ENCODE results near the gene RAB11FIP3.

RAB11FIP3 gene

GRCh38 chr16:567373-568256, 142.2 kb downstream of the RAB11FIP3 start:
- Histone ChIP-seq H3K4me2 (ENCODE audit: low read length, poor library complexity, severe bottlenecking) (no peak overlapping the region), H3K9me3 (ENCODE audit: control insufficient read depth, low read length) (no peaks in the 10 kb centered on the region), H3K4ac (ENCODE audit: low read depth in 1 of 2, low read length in 2 of 2) (peak overlapping the region; percentile 71 to 76), H3K18ac (ENCODE audit: low read depth in 1 of 2, low read length in 2 of 2) (peak overlapping the region; percentile 69 to 83), H2BK120ac (ENCODE audit: low read depth, low read length) (peak overlapping the region; percentile 88), H3K36me3 (ENCODE audit: control insufficient read depth in 1 of 2, insufficient read depth in 2 of 2, low read depth in 1 of 2, low read length in 2 of 2) (peaks cover 0 to 8% of the 10 kb centered on the region in 2 experiments), H3K27me3 (ENCODE audit: control insufficient read depth in 1 of 2, insufficient read depth in 1 of 2, low read length in 2 of 2) (peaks cover 0 to 5% of the 10 kb centered on the region in 2 experiments), H3K79me1 (replicated peaks; ENCODE audit: low read length, poor library complexity, severe bottlenecking) (peaks cover 4% of the 10 kb centered on the region), H3K9ac (ENCODE audit: low read length) (peak overlapping the region; percentile 74), H2BK15ac (ENCODE audit: low read depth, poor library complexity, severe bottlenecking) (peak overlapping the region; percentile 71), H2AFZ (ENCODE audit: low read depth, low read length) (no peak overlapping the region), H3K4me1 (ENCODE audit: control insufficient read depth, insufficient read depth, low read depth, low read length) (peaks cover 57% of the 10 kb centered on the region), H3K23ac (ENCODE audit: low read length in 2 of 2) (no peak overlapping the region), H3K27ac (ENCODE audit: low read length, poor library complexity, severe bottlenecking) (peak overlapping the region; percentile 4), H4K91ac (ENCODE audit: low read length) (peak overlapping the region; percentile 77), H2BK5ac (ENCODE audit: low read depth, low read length, poor library complexity, severe bottlenecking) (no peak overlapping the region), H2AK5ac (ENCODE audit: low read length, severe bottlenecking) (peak overlapping the region; percentile 38), H3K14ac (ENCODE audit: low read length in 2 of 2) (no peak overlapping the region), H2BK12ac (ENCODE audit: low read length in 2 of 2) (peak overlapping the region; percentile 70 to 75), H3K4me3 (ENCODE audit: insufficient read depth in 1 of 2, low read depth in 1 of 2, low read length in 2 of 2) (peak overlapping the region in 1 of 2 experiments; percentile 63), H4K8ac (ENCODE audit: low read length) (peak overlapping the region; percentile 97)
- no peak for DNase-seq
- WGBS: 95% methylated on average over 34 of the region's 35 CpGs

- Histone ChIP-seq H3K9ac (ENCODE audit: low read length) (peak overlapping the region; percentile 84), H3K9me3 (ENCODE audit: control insufficient read depth, low read length) (no peaks in the 10 kb centered on the region), H2AK5ac (ENCODE audit: low read length, severe bottlenecking) (peak overlapping the region; percentile 13), H3K4me2 (ENCODE audit: low read length, poor library complexity, severe bottlenecking) (peak overlapping the region; percentile 74), H2BK15ac (ENCODE audit: low read depth, poor library complexity, severe bottlenecking) (peak overlapping the region; percentile 26), H3K23ac (ENCODE audit: low read length in 2 of 2) (no peak overlapping the region), H2BK120ac (ENCODE audit: low read depth, low read length) (no peak overlapping the region), H4K91ac (ENCODE audit: low read length) (no peak overlapping the region), H2BK12ac (ENCODE audit: low read length in 2 of 2) (peak overlapping the region in 1 of 2 experiments; percentile 45), H3K27me3 (ENCODE audit: control insufficient read depth in 1 of 2, insufficient read depth in 1 of 2, low read length in 2 of 2) (no peaks in the 10 kb centered on the region), H3K4me3 (ENCODE audit: insufficient read depth in 1 of 2, low read depth in 1 of 2, low read length in 2 of 2) (peak overlapping the region in 1 of 2 experiments; percentile 77), H3K4ac (ENCODE audit: low read depth in 1 of 2, low read length in 2 of 2) (peak overlapping the region in 1 of 2 experiments; percentile 62), H2BK5ac (ENCODE audit: low read depth, low read length, poor library complexity, severe bottlenecking) (no peak overlapping the region), H3K36me3 (ENCODE audit: control insufficient read depth in 1 of 2, insufficient read depth in 2 of 2, low read depth in 1 of 2, low read length in 2 of 2) (peaks cover 0 to 17% of the 10 kb centered on the region in 2 experiments), H3K4me1 (ENCODE audit: control insufficient read depth, insufficient read depth, low read depth, low read length) (peaks cover 65% of the 10 kb centered on the region), H3K79me1 (replicated peaks; ENCODE audit: low read length, poor library complexity, severe bottlenecking) (peaks cover 11% of the 10 kb centered on the region), H4K8ac (ENCODE audit: low read length) (peak overlapping the region; percentile 35), H3K27ac (ENCODE audit: low read length, poor library complexity, severe bottlenecking) (no peak overlapping the region), H2AFZ (ENCODE audit: low read depth, low read length) (no peak overlapping the region), H3K14ac (ENCODE audit: low read length in 2 of 2) (no peak overlapping the region), H3K18ac (ENCODE audit: low read depth in 1 of 2, low read length in 2 of 2) (no peak overlapping the region)
- DNase-seq: no peak
- WGBS: 85% methylated on average over 11 of the region's 11 CpGs
Measured at GRCh38 chr16:568401-569258, 143.2 kb downstream of the RAB11FIP3 start.

- Histone ChIP-seq H3K4me2 (ENCODE audit: low read length, poor library complexity, severe bottlenecking) (peak within 1 kb of the TSS; percentile 94), H3K4me1 (ENCODE audit: control insufficient read depth, insufficient read depth, low read depth, low read length) (peaks cover 65% of the 10 kb centered on the region), H3K4ac (ENCODE audit: low read depth in 1 of 2, low read length in 2 of 2) (peak within 1 kb of the TSS; percentile 51 to 62), H3K36me3 (ENCODE audit: control insufficient read depth in 1 of 2, insufficient read depth in 2 of 2, low read depth in 1 of 2, low read length in 2 of 2) (peaks cover 7 to 27% of the 10 kb centered on the region in 2 experiments), H4K8ac (ENCODE audit: low read length) (peak within 1 kb of the TSS; percentile 96), H3K23ac (ENCODE audit: low read length in 2 of 2) (peak within 1 kb of the TSS in 1 of 2 experiments; percentile 20), H2AK5ac (ENCODE audit: low read length, severe bottlenecking) (no peak within 1 kb of the TSS), H3K9ac (ENCODE audit: low read length) (peak within 1 kb of the TSS; percentile 88), H3K9me3 (ENCODE audit: control insufficient read depth, low read length) (no peaks in the 10 kb centered on the region), H3K79me1 (replicated peaks; ENCODE audit: low read length, poor library complexity, severe bottlenecking) (peaks cover 21% of the 10 kb centered on the region), H3K27me3 (ENCODE audit: control insufficient read depth in 1 of 2, insufficient read depth in 1 of 2, low read length in 2 of 2) (no peaks in the 10 kb centered on the region), H2BK15ac (ENCODE audit: low read depth, poor library complexity, severe bottlenecking) (peak within 1 kb of the TSS; percentile 91), H4K91ac (ENCODE audit: low read length) (peak within 1 kb of the TSS; percentile 90), H2BK12ac (ENCODE audit: low read length in 2 of 2) (no peak within 1 kb of the TSS), H2BK5ac (ENCODE audit: low read depth, low read length, poor library complexity, severe bottlenecking) (peak within 1 kb of the TSS; percentile 92), H2BK120ac (ENCODE audit: low read depth, low read length) (peak within 1 kb of the TSS; percentile 58), H3K18ac (ENCODE audit: low read depth in 1 of 2, low read length in 2 of 2) (peak within 1 kb of the TSS; percentile 77 to 85), H3K4me3 (ENCODE audit: insufficient read depth in 1 of 2, low read depth in 1 of 2, low read length in 2 of 2) (peak within 1 kb of the TSS; percentile 88 to 90), H2AFZ (ENCODE audit: low read depth, low read length) (peak within 1 kb of the TSS; percentile 62), H3K14ac (ENCODE audit: low read length in 2 of 2) (peak within 1 kb of the TSS in 1 of 2 experiments; percentile 55), H3K27ac (ENCODE audit: low read length, poor library complexity, severe bottlenecking) (peak within 1 kb of the TSS; percentile 16)
- WGBS: 4% methylated on average over 54 of the region's 87 CpGs
- DNase-seq: peak; percentile 79
Measured at GRCh38 chr16:569445-570254, 144.2 kb downstream of the RAB11FIP3 start, which contains the start of gene PIGQ. Gene PIGQ (plus strand): TSS chr16:569968. CDS start chr16:574075, 4,107 bp downstream.

Measured in mesenchymal stem cell (in vitro differentiated cells and primary cell).